Measurements from ENCODE around the gene ARHGAP15.

DNA sequence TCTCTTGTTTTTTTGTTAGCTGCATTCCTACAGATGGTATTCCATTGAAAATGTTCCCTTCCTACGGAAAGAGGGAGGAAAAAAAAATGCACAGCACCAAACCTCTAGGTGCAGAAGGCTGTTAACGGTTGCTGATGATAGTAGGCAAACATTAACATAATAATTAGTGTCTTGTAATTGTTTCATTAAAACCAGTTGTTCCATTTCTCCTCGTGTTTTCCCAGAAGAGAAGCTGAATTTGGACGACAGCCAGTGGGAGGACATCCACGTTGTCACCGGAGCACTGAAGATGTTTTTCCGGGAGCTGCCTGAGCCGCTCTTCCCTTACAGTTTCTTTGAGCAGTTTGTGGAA is 494.7 kb downstream of the ARHGAP15 start:
- TF ChIP-seq CTCF (IDR thresholded peaks at IDR 0.05) = no peak
- TF ChIP-seq POLR2A (IDR thresholded peaks at IDR 0.05) = no peak
